Transverse colon (tissue), 4 donors: ENCODE measurements around the gene CHRNB1. TPM values are rescaled to one million over a fixed set of nuclear protein-coding genes. Genes with fewer than 3 reads are reported as not detected.

Experiments
- DNase-seq: peaks from one replicate; pipeline ENCODE4 v3.0.0-alpha.2; 2019
- H3K27ac ChIP-seq, 4 donors: fragments of 200-600 bp; sonication (generic); 2 replicates each; pipeline ENCODE4 v1.5.1; 2016 to 2018; ENCODE audit warnings: inconsistent platforms in 4 of 4
- H3K27me3 ChIP-seq: fragments of 200-600 bp; sonication (generic); 2 replicates; pipeline ENCODE4 v1.5.1; 2017; ENCODE audit warnings: inconsistent platforms
- H3K36me3 ChIP-seq, 4 donors: fragments of 200-600 bp; sonication (generic); 2 replicates each; pipeline ENCODE4 v1.5.1; 2017 to 2019; ENCODE audit warnings: inconsistent platforms in 4 of 4
- H3K4me1 ChIP-seq, 4 donors: fragments of 200-600 bp; sonication (generic); 2 replicates each; pipeline ENCODE4 v1.5.1; 2017 to 2020; ENCODE audit warnings: inconsistent platforms in 4 of 4
- H3K4me3 ChIP-seq, 4 donors: fragments of 200-600 bp; sonication (generic); 1 replicate in 1 of 4; 2 replicates in 3 of 4; pipeline versions ENCODE4 v1.5.1 to v1.6.1; 2017 to 2019; ENCODE audit warnings: inconsistent platforms in 4 of 4
- H3K9me3 ChIP-seq, 2 donors: fragments of 200-600 bp; sonication (generic); 2 replicates each; pipeline ENCODE4 v1.5.1; 2017 to 2019; ENCODE audit warnings: inconsistent platforms in 2 of 2
- EP300 ChIP-seq: sonication (generic); formaldehyde crosslinking; IDR thresholded peaks from one replicate; pipeline ENCODE4 v1.6.1; 2017; ENCODE audit warnings: antibody characterized with exemption, low read depth
- POLR2A ChIP-seq: fragments of 450-650 bp; IDR thresholded peaks from one replicate; pipeline ENCODE4 v1.6.1; 2016; ENCODE audit warnings: antibody characterized with exemption, mild to moderate bottlenecking, moderate library complexity
- POLR2AphosphoS5 ChIP-seq, 3 donors: sonication (generic); formaldehyde crosslinking; IDR thresholded peaks; one replicate each; pipeline ENCODE4 v1.6.1; 2016; ENCODE audit warnings: antibody characterized with exemption in 3 of 3
- WGBS, 2 donors: methylation state at CpG; one replicate each; pipeline ENCODE4 v1.1.5; 2018; ENCODE audit warnings: low coverage in 1 of 2; 5-methylcytosine and 5-hydroxymethylcytosine counted together
- in situ Hi-C, 4 donors: fragments of 200-750 bp; cut with MboI; loops; one replicate each; pipeline versions ENCODE4 v1.15.0 to v1.15.1; 2017; ENCODE audit warnings: low sequenced_read_pairs in 3 of 4, low pct_ligation_motif_present in 1 of 4, low pct_unique_long_range_greater_than_20kb in 1 of 4
- intact Hi-C: fragments of 100-400 bp; cut with DNase I; formaldehyde crosslinking; loops from one replicate; pipeline ENCODE4 v1.15.1; 2023; ENCODE audit warnings: low total_unique reads
- total RNA-seq, 4 donors: library from RNA; depleted of rRNA; stranded (reverse); fragments of >200 nt; gene quantifications; one replicate each; pipeline ENCODE4 v1.1.0, GENCODE V29; 2016
- TF ChIP-seq, protein P1 (sequence below), 5 experiments: fragments of 200-600 bp in 3 of 5; fragments of 450-650 bp in 2 of 5; sonication (generic) in 3 of 5; IDR thresholded peaks; 1 replicate in 2 of 5; 2 replicates in 3 of 5; pipeline ENCODE4 v1.5.1; 2016 to 2017; ENCODE audit warnings: antibody characterized with exemption in 5 of 5, inconsistent platforms in 3 of 5, mild to moderate bottlenecking in 2 of 5, moderate library complexity in 1 of 5

The CHRNB1 gene
- total RNA-seq, 4 donors from 2014 or later: 5.8 to 10.3 (median 8.9) TPM; not detected in 1

DNA sequence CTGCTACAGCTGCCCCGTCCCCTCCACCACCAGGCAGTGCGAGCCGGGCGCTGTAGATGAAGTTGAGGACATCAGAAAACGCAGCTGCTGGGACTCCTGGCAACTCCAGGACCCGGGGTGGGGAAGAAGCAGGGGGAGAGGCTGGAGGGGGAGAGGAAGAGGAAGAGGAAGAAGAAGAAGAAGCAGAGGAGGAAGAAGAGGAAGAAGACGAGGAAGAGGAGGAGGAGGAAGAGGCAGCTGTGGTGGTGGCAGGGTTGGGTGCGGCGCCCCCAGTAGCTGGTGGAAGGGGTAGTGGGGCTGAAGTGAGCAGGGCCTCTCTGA, 21.4 kb downstream of the CHRNB1 start:
- WGBS, 2 donors: 85 to 87% methylated on average over 4 to 9 of the region's 9 CpGs
- in situ Hi-C loops: no loop called here
- no peaks in the 10 kb centered on the region for H3K36me3 ChIP-seq
- no peak overlapping the region for H3K4me3 ChIP-seq
- DNase-seq: no peak
- TF ChIP-seq EP300 (no peak), POLR2A (no peak)
- no peaks in the 10 kb centered on the region for H3K9me3 ChIP-seq
- intact Hi-C loops: no loop called here
- peak overlapping the region; percentile 44 to 54 (median 49) for H3K27ac ChIP-seq
- H3K4me1 ChIP-seq: peaks cover 0 to 15% (median 8%) of the 10 kb centered on the region in 4 donors
- H3K27me3 ChIP-seq: no peaks in the 10 kb centered on the region

DNA sequence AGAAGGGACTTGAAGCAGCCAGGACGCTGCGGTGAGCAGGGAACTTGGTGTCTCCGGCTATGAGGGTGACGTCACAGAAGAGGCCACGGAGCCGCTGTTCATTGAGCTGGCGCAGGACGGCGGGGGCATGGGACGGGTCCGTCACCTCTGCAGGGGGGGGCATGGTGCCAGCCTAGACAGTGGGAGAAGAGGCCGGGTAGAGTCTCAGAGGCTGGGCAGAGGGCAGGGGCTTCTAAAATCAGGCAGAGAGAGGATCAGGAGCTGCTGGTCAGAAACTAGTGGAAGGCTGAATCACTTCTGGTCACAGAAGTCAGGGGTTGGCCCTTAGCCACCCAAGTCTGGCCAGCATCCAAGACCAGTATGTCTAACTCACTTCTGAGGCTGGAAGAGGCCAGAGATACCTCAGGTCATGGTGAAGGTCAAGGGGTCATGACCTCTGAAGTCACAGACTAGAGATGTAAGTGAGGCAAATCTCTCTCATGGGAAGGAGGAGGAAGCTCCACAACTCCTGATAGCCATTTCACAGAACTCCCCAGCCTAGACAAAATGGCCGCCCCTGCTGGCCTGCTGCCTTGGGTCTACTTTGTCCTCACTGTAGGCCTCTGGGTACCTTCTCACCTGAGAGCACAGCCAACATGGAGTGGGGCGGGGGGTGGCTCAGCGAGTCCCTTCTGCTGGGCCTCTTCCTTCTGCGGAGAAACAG, 21.9 kb downstream of the CHRNB1 start:
- WGBS, 2 donors: 81% methylated on average over 16 of the region's 16 CpGs; no CpG with 5 or more reads in 1 of the 2 donors
- TF ChIP-seq, protein P1, sequence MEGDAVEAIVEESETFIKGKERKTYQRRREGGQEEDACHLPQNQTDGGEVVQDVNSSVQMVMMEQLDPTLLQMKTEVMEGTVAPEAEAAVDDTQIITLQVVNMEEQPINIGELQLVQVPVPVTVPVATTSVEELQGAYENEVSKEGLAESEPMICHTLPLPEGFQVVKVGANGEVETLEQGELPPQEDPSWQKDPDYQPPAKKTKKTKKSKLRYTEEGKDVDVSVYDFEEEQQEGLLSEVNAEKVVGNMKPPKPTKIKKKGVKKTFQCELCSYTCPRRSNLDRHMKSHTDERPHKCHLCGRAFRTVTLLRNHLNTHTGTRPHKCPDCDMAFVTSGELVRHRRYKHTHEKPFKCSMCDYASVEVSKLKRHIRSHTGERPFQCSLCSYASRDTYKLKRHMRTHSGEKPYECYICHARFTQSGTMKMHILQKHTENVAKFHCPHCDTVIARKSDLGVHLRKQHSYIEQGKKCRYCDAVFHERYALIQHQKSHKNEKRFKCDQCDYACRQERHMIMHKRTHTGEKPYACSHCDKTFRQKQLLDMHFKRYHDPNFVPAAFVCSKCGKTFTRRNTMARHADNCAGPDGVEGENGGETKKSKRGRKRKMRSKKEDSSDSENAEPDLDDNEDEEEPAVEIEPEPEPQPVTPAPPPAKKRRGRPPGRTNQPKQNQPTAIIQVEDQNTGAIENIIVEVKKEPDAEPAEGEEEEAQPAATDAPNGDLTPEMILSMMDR (IDR thresholded peaks at IDR 0.05): no peak
- H3K27me3 ChIP-seq: no peaks in the 10 kb centered on the region
- peak; percentile 45 for DNase-seq
- no peaks in the 10 kb centered on the region for H3K36me3 ChIP-seq
- in situ Hi-C loops (no loop called here), intact Hi-C loops (no loop called here)
- no peak overlapping the region for H3K4me3 ChIP-seq
- peaks cover 0 to 17% (median 9%) of the 10 kb centered on the region in 4 donors for H3K4me1 ChIP-seq
- H3K9me3 ChIP-seq: no peaks in the 10 kb centered on the region
- H3K27ac ChIP-seq: peak overlapping the region; percentile 44 to 54 (median 49)

DNA sequence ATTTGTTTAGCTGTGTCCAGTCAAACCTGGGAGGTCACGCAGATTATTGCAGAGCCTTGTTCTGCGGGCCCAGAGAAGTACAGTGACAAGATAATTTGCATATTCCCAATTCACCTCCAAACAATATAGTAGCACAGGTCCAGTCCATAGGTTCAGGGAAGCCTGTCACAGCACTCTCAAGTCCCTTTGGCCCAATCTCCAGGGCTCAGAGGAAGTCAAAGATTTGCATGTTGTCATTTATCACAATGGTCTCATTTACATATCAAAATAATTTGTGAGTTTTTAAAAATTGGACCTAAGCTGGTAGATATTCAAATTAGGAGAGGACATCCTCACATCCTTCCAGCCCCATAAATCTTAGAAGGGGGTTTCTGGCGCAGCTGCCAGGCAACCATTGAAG, 22.6 kb downstream of the CHRNB1 start:
- no peaks in the 10 kb centered on the region for H3K36me3 ChIP-seq
- H3K4me1 ChIP-seq: peaks cover 0 to 22% (median 9%) of the 10 kb centered on the region in 4 donors
- in situ Hi-C loops: no loop called here
- H3K27me3 ChIP-seq: no peaks in the 10 kb centered on the region
- peak overlapping the region; percentile 44 to 54 (median 49) for H3K27ac ChIP-seq
- DNase-seq: no peak
- 96% methylated on average over 3 of the region's 3 CpGs; no CpG with 5 or more reads in 1 of the 2 donors for WGBS, 2 donors
- intact Hi-C loops: no loop called here
- no peaks in the 10 kb centered on the region for H3K9me3 ChIP-seq
- TF ChIP-seq POLR2AphosphoS5 (IDR thresholded peaks at IDR 0.05) (no peak), EP300 (no peak), POLR2A (no peak)
- TF ChIP-seq, protein P1 (IDR thresholded peaks at IDR 0.05): no peak
- H3K4me3 ChIP-seq: no peak overlapping the region

DNA sequence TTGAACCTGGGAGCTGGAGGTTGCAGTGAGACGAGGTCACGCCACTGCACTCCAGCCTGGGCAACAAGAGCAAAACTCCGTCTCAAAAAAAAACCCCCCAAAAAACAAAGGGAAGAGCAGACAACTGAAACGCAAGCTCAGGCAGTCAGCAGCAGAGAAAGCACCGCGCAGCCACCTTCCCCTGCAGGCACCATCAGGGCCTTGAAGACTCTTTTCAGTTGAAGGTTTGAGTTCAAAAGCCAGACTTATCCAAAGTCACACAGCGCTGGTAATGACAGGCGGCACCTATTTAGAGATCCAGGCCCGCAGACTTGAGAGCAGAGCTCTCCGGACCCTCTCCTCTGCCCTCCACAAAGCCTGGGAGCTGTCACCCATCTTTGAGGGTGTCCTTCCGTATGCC, 23.4 kb downstream of the CHRNB1 start:
- no peak overlapping the region for H3K4me3 ChIP-seq
- no peak overlapping the region for H3K27ac ChIP-seq
- in situ Hi-C loops: no loop called here
- no peaks in the 10 kb centered on the region for H3K36me3 ChIP-seq
- H3K27me3 ChIP-seq: no peaks in the 10 kb centered on the region
- H3K4me1 ChIP-seq: peaks cover 0 to 22% (median 9%) of the 10 kb centered on the region in 4 donors
- no peaks in the 10 kb centered on the region for H3K9me3 ChIP-seq
- WGBS, 2 donors: 94% methylated on average over 11 of the region's 11 CpGs; no CpG with 5 or more reads in 1 of the 2 donors
- DNase-seq: no peak
- TF ChIP-seq, protein P1 (IDR thresholded peaks at IDR 0.05): no peak
- TF ChIP-seq POLR2AphosphoS5 (IDR thresholded peaks at IDR 0.05) (no peak), EP300 (no peak), POLR2A (no peak)
- intact Hi-C loops: no loop called here
